Karpas-422 (cell line): ENCODE data around the gene CD70. TPM values are rescaled to one million over a fixed set of nuclear protein-coding genes. Genes with fewer than 3 reads are reported as not detected.
"Not testable (repeated sequence)": the region's sequence is repeated elsewhere in the genome, so short reads cannot be mapped to it uniquely, and the experiment has no call there.

Source experiments
- DNase-seq: peaks from one replicate; pipeline ENCODE4 v3.0.0-alpha.2; 2015
- H2AFZ ChIP-seq: fragments of 200-600 bp; sonication (generic); 2 replicates; pipeline ENCODE4 v1.6.1; 2014; ENCODE audit warnings: antibody characterized with exemption, low read length, mixed read lengths
- H3K27ac ChIP-seq: fragments of 200-600 bp; sonication (generic); 2 replicates; pipeline ENCODE4 v1.5.1; 2014; ENCODE audit warnings: mild to moderate bottlenecking, low read length, moderate library complexity
- H3K27me3 ChIP-seq: fragments of 200-600 bp; sonication (generic); 2 replicates; pipeline ENCODE4 v1.6.1; 2014; ENCODE audit warnings: low read length, mixed read lengths
- H3K36me3 ChIP-seq: fragments of 200-600 bp; sonication (generic); 2 replicates; pipeline ENCODE4 v1.6.1; 2014; ENCODE audit warnings: low read length, mixed read lengths; ENCODE audit not compliant: insufficient read depth
- H3K4me1 ChIP-seq: fragments of 200-600 bp; sonication (generic); 2 replicates; pipeline ENCODE4 v1.6.1; 2014; ENCODE audit warnings: mild to moderate bottlenecking, low read length, mixed read lengths
- H3K4me2 ChIP-seq: fragments of 200-600 bp; sonication (generic); 2 replicates; pipeline ENCODE4 v1.6.1; 2014; ENCODE audit warnings: low read length, low read depth, mild to moderate bottlenecking; ENCODE audit not compliant: poor library complexity, severe bottlenecking
- H3K4me3 ChIP-seq: fragments of 200-600 bp; sonication (generic); 2 replicates; pipeline ENCODE4 v1.5.1; 2014; ENCODE audit warnings: mild to moderate bottlenecking, antibody characterized with exemption, low read length, mixed read lengths
- H3K79me2 ChIP-seq: fragments of 200-600 bp; sonication (generic); 2 replicates; pipeline ENCODE4 v1.6.1; 2014; ENCODE audit warnings: mild to moderate bottlenecking, low read length, mixed read lengths
- H3K9ac ChIP-seq: fragments of 200-600 bp; sonication (generic); 2 replicates; pipeline ENCODE4 v1.6.0; 2014; ENCODE audit warnings: low read length
- H3K9me2 ChIP-seq: fragments of 200-600 bp; sonication (generic), shearing (Covaris generic); replicated peaks from 2 replicates; pipeline ENCODE4 v1.6.0; 2014; ENCODE audit warnings: mild to moderate bottlenecking, low read length, moderate library complexity; ENCODE audit not compliant: insufficient read depth
- H3K9me3 ChIP-seq: fragments of 300-700, 200-600 bp; sonication (generic); 2 replicates; pipeline ENCODE4 v1.6.1; 2014; ENCODE audit warnings: low read length, mixed read lengths
- H4K20me1 ChIP-seq: fragments of 200-600 bp; sonication (generic); 2 replicates; pipeline ENCODE4 v1.6.1; 2014; ENCODE audit warnings: mild to moderate bottlenecking, antibody characterized with exemption, low read length, low read depth; ENCODE audit not compliant: insufficient read depth
- total RNA-seq: library from RNA; depleted of rRNA; stranded (reverse); fragments of >200 nt; shearing (Covaris generic); gene quantifications from 2 replicates; pipeline ENCODE4 v1.2.3, GENCODE V29; 2014; ENCODE audit warnings: low replicate concordance

CD70 gene
- total RNA-seq, 1 experiment from 2014 or later, result 12.6 TPM

GRCh38 chr19:6571167-6571566, 19.8 kb downstream of the CD70 start:
- Histone ChIP-seq H3K4me2 (no peak overlapping the region), H3K4me3 (no peak overlapping the region), H4K20me1 (no peaks in the 10 kb centered on the region), H3K27ac (no peak overlapping the region), H3K4me1 (peaks cover 5% of the 10 kb centered on the region), H3K9me2 (no peaks in the 10 kb centered on the region), H3K79me2 (no peaks in the 10 kb centered on the region), H3K27me3 (0 out of 2 replicates have a peak, but pooled peaks cover 2% of the 10 kb centered on the region), H3K9me3 (no peaks in the 10 kb centered on the region), H3K36me3 (no peaks in the 10 kb centered on the region), H2AFZ (no peak overlapping the region), H3K9ac (no peak overlapping the region)
- DNase-seq, result no peak

- DNase-seq, result no peak
- no peaks in the 10 kb centered on the region for H4K20me1 ChIP-seq
- H3K4me1 ChIP-seq, result peaks cover 1% of the 10 kb centered on the region
- H3K9ac ChIP-seq, result no peak overlapping the region
- H3K79me2 ChIP-seq, result no peaks in the 10 kb centered on the region
- H2AFZ ChIP-seq, result no peak overlapping the region
- H3K27me3 ChIP-seq, result 0 out of 2 replicates have a peak, but pooled peaks cover 2% of the 10 kb centered on the region
- H3K9me3 ChIP-seq, result no peaks in the 10 kb centered on the region
- no peak overlapping the region for H3K4me2 ChIP-seq
- H3K9me2 ChIP-seq, result no peaks in the 10 kb centered on the region
- no peak overlapping the region for H3K27ac ChIP-seq
- no peak overlapping the region for H3K4me3 ChIP-seq
- no peaks in the 10 kb centered on the region for H3K36me3 ChIP-seq
Measured at GRCh38 chr19:6570764-6571163, 20.2 kb downstream of the CD70 start.

GRCh38 chr19:6568816-6569215, 22.1 kb downstream of the CD70 start:
- Histone ChIP-seq H4K20me1 (no peaks in the 10 kb centered on the region), H2AFZ (no peak overlapping the region), H3K4me2 (no peak overlapping the region), H3K79me2 (no peaks in the 10 kb centered on the region), H3K9me3 (peaks cover 3% of the 10 kb centered on the region; the same call in 1 of the 2 replicates), H3K36me3 (no peaks in the 10 kb centered on the region), H3K9ac (no peak overlapping the region), H3K4me1 (no peaks in the 10 kb centered on the region), H3K9me2 (no peaks in the 10 kb centered on the region), H3K27me3 (0 out of 2 replicates have a peak, but pooled peaks cover 2% of the 10 kb centered on the region), H3K4me3 (no peak overlapping the region), H3K27ac (no peak overlapping the region)
- DNase-seq, result no peak

- DNase-seq, result no peak
Measured at GRCh38 chr19:6568010-6568526, 22.9 kb downstream of the CD70 start.

GRCh38 chr19:6566727-6567126, 24.2 kb downstream of the CD70 start:
- H3K4me3 ChIP-seq, H3K4me1 ChIP-seq, H3K27ac ChIP-seq, H2AFZ ChIP-seq, H3K4me2 ChIP-seq, H3K9me2 ChIP-seq, H3K79me2 ChIP-seq, H4K20me1 ChIP-seq, H3K9ac ChIP-seq, DNase-seq, H3K27me3 ChIP-seq, H3K9me3 ChIP-seq, H3K36me3 ChIP-seq: not testable (repeated sequence)

More at GRCh38 chr19:6568010-6568526, 22.9 kb downstream of the CD70 start:
- Histone ChIP-seq H3K4me3 (no peak overlapping the region), H3K9ac (no peak overlapping the region), H3K79me2 (no peaks in the 10 kb centered on the region), H2AFZ (no peak overlapping the region), H3K9me3 (peaks cover 3% of the 10 kb centered on the region; the same call in 1 of the 2 replicates), H3K4me1 (no peaks in the 10 kb centered on the region), H3K27me3 (0 out of 2 replicates have a peak, but pooled peaks cover 2% of the 10 kb centered on the region), H3K4me2 (no peak overlapping the region), H3K36me3 (no peaks in the 10 kb centered on the region), H3K27ac (no peak overlapping the region), H3K9me2 (no peaks in the 10 kb centered on the region), H4K20me1 (no peaks in the 10 kb centered on the region)

- H3K9me2 ChIP-seq, result no peaks in the 10 kb centered on the region
- H3K4me2 ChIP-seq, result no peak overlapping the region
- H3K4me1 ChIP-seq, result no peaks in the 10 kb centered on the region
- H3K27ac ChIP-seq, result no peak overlapping the region
- H3K27me3 ChIP-seq, result no peaks in the 10 kb centered on the region
- H3K9ac ChIP-seq, result no peak overlapping the region
- H4K20me1 ChIP-seq, result no peaks in the 10 kb centered on the region
- no peak overlapping the region for H2AFZ ChIP-seq
- no peaks in the 10 kb centered on the region for H3K79me2 ChIP-seq
- H3K4me3 ChIP-seq, result no peak overlapping the region
- DNase-seq, result peak; percentile 80
- H3K9me3 ChIP-seq, result peaks cover 3% of the 10 kb centered on the region; the same call in 1 of the 2 replicates
- H3K36me3 ChIP-seq, result no peaks in the 10 kb centered on the region
Measured at GRCh38 chr19:6564393-6564792, 26.6 kb downstream of the CD70 start.

- DNase-seq, H4K20me1 ChIP-seq, H3K27ac ChIP-seq, H3K9me2 ChIP-seq, H3K4me1 ChIP-seq, H3K36me3 ChIP-seq, H3K27me3 ChIP-seq, H3K9me3 ChIP-seq, H3K9ac ChIP-seq, H3K4me2 ChIP-seq, H2AFZ ChIP-seq, H3K4me3 ChIP-seq, H3K79me2 ChIP-seq: not testable (repeated sequence)
Measured at GRCh38 chr19:6562437-6562836, 28.5 kb downstream of the CD70 start.

- Histone ChIP-seq H3K27me3 (no peaks in the 10 kb centered on the region), H3K4me3 (no peak overlapping the region)
Measured at GRCh38 chr19:6556480-6557195, 34.3 kb downstream of the CD70 start.

More at GRCh38 chr19:6556480-6557195, 34.3 kb downstream of the CD70 start:
- Histone ChIP-seq H2AFZ (no peak overlapping the region), H3K27ac (no peak overlapping the region), H3K79me2 (no peaks in the 10 kb centered on the region), H3K9me3 (no peaks in the 10 kb centered on the region), H3K4me2 (no peak overlapping the region), H3K9ac (no peak overlapping the region), H4K20me1 (no peaks in the 10 kb centered on the region), H3K9me2 (no peaks in the 10 kb centered on the region), H3K4me1 (peaks cover 11% of the 10 kb centered on the region), H3K36me3 (no peaks in the 10 kb centered on the region)
- no peak for DNase-seq
